Epithelial cell of proximal tubule (primary cell): Measurements from ENCODE around the gene RERG. TPM values are rescaled to one million over a fixed set of nuclear protein-coding genes. Genes with fewer than 3 reads are reported as not detected.
"Not testable (repeated sequence)": the region's sequence is repeated elsewhere in the genome, so short reads cannot be mapped to it uniquely, and the experiment has no call there.

ENCODE experiments used
- DNase-seq: peaks from one replicate; pipeline ENCODE4 v3.0.0-alpha.2; 2011; ENCODE audit warnings: low read depth
- H3K4me3 ChIP-seq: 2 replicates; pipeline ENCODE4 v1.5.1; 2011; ENCODE audit warnings: low read depth, mild to moderate bottlenecking, low read length
- total RNA-seq: library from RNA; depleted of rRNA; stranded (reverse); fragments of >200 nt; gene quantifications from 2 replicates; pipeline ENCODE4 v1.2.3, GENCODE V29; 2015
- TF ChIP-seq, protein P1 (sequence below): conservative IDR thresholded peaks from 2 replicates; pipeline ENCODE4 v1.5.1; 2012; ENCODE audit warnings: low read depth, mild to moderate bottlenecking, low read length

RERG gene
- total RNA-seq, 1 donor from 2014 or later: 1.4 TPM

DNA sequence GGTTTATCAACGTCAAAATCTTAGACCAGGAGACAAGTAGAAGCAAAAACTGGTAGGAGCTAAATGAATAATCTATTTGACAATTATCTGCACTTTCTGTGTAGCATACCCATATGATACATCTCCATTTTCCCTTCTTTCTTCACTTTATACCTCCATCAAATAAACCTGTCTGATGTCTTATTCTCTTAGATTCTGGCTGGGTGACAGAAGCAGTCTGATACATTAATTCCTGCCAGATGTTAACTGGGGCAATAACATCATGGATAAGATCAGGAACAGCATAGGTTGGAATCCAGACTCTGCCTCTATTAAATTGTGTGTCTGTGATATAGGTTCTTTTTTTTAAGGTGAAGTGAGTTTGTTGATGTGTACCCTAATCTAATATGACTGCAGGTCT, 11.7 kb upstream of the RERG start:
- no peak overlapping the region for H3K4me3 ChIP-seq
- TF ChIP-seq, protein P1, sequence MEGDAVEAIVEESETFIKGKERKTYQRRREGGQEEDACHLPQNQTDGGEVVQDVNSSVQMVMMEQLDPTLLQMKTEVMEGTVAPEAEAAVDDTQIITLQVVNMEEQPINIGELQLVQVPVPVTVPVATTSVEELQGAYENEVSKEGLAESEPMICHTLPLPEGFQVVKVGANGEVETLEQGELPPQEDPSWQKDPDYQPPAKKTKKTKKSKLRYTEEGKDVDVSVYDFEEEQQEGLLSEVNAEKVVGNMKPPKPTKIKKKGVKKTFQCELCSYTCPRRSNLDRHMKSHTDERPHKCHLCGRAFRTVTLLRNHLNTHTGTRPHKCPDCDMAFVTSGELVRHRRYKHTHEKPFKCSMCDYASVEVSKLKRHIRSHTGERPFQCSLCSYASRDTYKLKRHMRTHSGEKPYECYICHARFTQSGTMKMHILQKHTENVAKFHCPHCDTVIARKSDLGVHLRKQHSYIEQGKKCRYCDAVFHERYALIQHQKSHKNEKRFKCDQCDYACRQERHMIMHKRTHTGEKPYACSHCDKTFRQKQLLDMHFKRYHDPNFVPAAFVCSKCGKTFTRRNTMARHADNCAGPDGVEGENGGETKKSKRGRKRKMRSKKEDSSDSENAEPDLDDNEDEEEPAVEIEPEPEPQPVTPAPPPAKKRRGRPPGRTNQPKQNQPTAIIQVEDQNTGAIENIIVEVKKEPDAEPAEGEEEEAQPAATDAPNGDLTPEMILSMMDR: no peak
- DNase-seq: no peak

DNA sequence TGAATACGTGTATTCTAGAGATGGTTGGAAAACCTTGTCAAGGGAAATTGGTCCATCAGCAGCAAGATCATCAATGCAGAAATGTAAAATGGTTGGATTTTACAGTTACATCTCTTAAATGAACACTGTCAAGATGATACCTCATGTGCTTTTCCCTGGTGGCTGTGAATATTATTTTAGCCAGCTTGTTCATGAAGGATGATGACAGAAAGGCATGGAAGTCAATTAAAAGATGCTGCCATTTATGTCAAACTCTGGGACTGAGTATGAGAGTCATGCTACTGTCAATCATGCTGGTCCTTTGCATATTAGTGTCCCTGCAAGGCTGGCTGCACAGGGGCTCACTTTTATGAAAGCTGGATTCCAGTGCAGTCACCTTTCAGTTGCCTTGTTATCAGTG, 10.3 kb upstream of the RERG start:
- TF ChIP-seq, protein P1: no peak
- no peak for DNase-seq
- no peak overlapping the region for H3K4me3 ChIP-seq

DNA sequence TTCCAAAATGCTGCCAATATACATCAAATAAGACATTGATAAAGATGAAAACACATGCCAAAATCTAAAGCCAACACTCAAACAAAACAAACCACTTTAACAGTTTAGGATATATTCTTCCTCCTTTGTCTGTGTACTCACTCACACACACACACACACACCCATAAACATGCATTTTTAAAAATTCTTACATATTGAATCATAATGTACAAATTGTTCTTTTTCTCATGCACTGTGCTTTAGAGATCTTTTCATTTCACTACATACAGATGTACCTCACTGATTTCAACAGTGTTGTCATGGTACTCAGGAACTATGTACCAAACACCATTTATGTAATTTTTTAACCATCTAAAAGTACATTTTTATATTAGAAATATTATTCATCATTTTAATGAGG, 9.5 kb upstream of the RERG start:
- H3K4me3 ChIP-seq: no peak overlapping the region
- no peak for DNase-seq
- TF ChIP-seq, protein P1: no peak

DNA sequence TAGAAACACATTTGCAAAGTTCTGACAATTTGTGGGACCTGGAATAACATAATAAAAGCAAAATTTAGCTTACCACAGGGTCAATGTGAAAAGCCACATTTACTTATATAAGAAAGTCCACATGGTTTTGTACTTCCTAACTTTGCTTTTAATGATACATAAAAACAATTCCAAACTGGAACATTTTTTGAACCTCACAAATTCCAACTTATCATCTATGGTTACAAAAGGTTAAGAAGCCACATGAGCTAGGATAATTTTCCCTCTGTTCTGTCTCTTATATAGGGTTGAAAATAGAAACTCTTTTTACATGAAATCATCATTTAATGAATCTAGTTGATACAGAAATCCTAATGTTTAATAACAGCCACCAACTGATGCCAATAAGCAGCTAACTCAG, 8.9 kb upstream of the RERG start:
- TF ChIP-seq, protein P1: no peak
- DNase-seq: no peak
- no peak overlapping the region for H3K4me3 ChIP-seq

DNA sequence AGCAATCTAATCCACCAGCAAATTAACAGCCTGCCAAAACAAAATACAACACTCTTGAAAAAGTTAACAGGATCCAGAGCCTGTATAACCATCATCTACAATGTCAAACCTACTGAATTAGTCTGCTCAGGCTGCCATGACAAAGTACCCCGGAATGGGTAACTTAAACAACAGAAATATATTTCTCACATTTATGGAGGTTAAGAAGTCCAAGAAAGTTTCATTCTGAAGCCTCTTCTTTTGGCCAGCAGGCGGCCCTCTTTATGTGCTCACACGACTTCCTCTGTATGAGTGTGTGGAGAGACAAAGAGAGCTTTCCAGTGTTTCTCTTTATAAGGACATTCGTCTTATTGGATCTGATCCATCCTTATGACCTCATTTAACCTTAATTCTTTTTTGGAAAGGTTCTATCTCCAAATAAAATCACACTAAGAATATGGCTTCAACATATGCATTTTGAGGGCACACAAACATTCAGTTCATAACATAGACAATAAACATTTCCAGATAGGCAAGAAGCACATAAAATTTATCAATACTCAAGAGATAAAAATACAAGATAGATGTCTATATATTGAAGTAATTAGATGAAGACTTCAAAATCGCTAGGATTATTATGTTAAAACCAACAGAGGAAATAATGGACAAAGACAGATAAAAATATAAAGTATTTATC, 5.9 kb upstream of the RERG start:
- DNase-seq: no peak
- TF ChIP-seq, protein P1: peak; percentile 90
- no peak overlapping the region for H3K4me3 ChIP-seq

DNA sequence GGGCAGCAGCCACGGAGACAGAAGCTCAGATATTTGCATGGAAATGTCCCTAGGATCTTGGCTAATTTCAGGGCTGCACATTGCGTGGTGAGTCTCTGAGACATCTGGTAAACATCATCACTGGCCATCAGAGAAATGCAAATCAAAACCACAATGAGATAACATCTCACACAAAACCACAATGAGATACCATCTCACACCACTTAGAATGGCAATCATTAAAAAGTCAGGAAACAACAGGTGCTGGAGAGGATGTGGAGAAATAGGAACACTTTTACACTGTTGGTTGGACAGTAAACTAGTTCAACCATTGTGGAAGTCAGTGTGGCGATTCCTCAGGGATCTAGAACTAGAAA, 4.6 kb upstream of the RERG start:
- DNase-seq, H3K4me3 ChIP-seq: not testable (repeated sequence)

DNA sequence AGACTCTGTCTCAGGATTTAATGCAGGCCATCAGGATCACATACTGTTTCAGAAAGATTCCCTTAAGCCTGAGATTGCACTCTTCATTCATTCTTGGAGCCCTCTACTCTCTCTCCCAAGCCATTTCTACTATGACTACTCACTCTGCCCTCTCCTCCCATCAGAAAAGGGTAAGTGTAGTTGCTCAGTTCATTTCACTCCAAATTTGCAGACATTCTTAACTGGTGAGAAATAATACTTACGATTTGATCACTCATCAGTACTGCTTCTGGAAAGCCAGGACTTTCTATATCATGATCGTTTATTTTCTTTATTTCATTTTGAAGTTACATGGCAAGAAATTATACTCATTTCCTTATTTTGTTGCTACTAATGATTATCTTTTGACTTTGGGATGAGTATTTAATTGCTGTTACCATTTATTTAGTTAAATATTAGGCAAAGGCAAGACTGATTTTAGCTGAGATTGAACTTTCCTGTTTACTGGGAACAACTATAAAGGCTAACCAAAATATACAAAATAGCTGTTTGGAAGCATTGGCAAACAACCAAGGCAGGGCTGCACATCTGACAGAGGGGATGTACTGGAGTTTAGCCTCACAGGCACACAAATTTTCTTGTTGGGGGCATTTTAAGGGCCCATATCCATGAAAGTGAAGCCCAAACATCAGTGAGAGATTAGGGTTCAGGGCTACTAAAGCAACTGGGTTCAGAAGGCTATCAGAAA, 4.1 kb upstream of the RERG start:
- TF ChIP-seq, protein P1: no peak
- no peak overlapping the region for H3K4me3 ChIP-seq
- no peak for DNase-seq
